HL-60 (cell line): ENCODE measurements around the gene ASPN.

ENCODE experiments used
- GABPA ChIP-seq: IDR thresholded peaks from 2 replicates; pipeline ENCODE4 v1.6.1; 2012; ENCODE audit warnings: low read depth
- POLR2AphosphoS5 ChIP-seq: IDR thresholded peaks from 2 replicates; pipeline ENCODE4 v1.6.1; 2012; ENCODE audit warnings: low read depth
- TF ChIP-seq, protein P1 (sequence below): IDR thresholded peaks from one replicate; pipeline ENCODE4 v1.5.1; 2011; ENCODE audit warnings: low read length, control low read depth, inconsistent platforms; ENCODE audit not compliant: insufficient read depth
- TF ChIP-seq, protein P2 (sequence below): IDR thresholded peaks from 2 replicates; pipeline ENCODE4 v1.6.1; 2012; ENCODE audit warnings: low read depth; ENCODE audit not compliant: insufficient replicate concordance

DNA sequence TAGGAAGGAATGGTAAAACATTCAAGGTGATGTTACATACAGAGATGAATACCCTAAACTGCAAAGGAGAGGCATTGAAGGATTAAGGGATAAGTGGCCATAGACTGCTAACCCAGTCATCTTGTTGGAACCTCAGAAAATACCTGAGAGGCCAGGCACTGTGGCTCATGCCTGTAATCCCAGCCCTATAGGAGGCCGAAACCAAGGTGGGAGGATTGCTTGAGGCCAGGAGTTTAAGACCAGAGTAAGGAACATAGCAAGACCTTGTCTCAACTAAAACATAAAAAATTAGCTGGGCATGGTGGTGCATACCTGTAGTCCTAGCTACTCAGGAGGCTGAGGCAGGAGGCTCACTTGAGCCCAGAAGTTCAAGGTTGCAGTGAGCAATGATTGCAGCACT is 42.6 kb upstream of the ASPN start:
- TF ChIP-seq, protein P1, sequence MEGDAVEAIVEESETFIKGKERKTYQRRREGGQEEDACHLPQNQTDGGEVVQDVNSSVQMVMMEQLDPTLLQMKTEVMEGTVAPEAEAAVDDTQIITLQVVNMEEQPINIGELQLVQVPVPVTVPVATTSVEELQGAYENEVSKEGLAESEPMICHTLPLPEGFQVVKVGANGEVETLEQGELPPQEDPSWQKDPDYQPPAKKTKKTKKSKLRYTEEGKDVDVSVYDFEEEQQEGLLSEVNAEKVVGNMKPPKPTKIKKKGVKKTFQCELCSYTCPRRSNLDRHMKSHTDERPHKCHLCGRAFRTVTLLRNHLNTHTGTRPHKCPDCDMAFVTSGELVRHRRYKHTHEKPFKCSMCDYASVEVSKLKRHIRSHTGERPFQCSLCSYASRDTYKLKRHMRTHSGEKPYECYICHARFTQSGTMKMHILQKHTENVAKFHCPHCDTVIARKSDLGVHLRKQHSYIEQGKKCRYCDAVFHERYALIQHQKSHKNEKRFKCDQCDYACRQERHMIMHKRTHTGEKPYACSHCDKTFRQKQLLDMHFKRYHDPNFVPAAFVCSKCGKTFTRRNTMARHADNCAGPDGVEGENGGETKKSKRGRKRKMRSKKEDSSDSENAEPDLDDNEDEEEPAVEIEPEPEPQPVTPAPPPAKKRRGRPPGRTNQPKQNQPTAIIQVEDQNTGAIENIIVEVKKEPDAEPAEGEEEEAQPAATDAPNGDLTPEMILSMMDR: no peak
- TF ChIP-seq POLR2AphosphoS5 (no peak), GABPA (no peak)
- TF ChIP-seq, protein P2, sequence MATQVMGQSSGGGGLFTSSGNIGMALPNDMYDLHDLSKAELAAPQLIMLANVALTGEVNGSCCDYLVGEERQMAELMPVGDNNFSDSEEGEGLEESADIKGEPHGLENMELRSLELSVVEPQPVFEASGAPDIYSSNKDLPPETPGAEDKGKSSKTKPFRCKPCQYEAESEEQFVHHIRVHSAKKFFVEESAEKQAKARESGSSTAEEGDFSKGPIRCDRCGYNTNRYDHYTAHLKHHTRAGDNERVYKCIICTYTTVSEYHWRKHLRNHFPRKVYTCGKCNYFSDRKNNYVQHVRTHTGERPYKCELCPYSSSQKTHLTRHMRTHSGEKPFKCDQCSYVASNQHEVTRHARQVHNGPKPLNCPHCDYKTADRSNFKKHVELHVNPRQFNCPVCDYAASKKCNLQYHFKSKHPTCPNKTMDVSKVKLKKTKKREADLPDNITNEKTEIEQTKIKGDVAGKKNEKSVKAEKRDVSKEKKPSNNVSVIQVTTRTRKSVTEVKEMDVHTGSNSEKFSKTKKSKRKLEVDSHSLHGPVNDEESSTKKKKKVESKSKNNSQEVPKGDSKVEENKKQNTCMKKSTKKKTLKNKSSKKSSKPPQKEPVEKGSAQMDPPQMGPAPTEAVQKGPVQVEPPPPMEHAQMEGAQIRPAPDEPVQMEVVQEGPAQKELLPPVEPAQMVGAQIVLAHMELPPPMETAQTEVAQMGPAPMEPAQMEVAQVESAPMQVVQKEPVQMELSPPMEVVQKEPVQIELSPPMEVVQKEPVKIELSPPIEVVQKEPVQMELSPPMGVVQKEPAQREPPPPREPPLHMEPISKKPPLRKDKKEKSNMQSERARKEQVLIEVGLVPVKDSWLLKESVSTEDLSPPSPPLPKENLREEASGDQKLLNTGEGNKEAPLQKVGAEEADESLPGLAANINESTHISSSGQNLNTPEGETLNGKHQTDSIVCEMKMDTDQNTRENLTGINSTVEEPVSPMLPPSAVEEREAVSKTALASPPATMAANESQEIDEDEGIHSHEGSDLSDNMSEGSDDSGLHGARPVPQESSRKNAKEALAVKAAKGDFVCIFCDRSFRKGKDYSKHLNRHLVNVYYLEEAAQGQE: no peak
